Measurements from ENCODE around the gene ATIC. TPM values are rescaled to one million over a fixed set of nuclear protein-coding genes. Genes with fewer than 3 reads are reported as not detected.
"Not testable (repeated sequence)": the region's sequence is repeated elsewhere in the genome, so short reads cannot be mapped to it uniquely, and the experiment has no call there.

The ATIC gene
- total RNA-seq, 1 donor from 2014 or later, result 6.6 TPM

DNA sequence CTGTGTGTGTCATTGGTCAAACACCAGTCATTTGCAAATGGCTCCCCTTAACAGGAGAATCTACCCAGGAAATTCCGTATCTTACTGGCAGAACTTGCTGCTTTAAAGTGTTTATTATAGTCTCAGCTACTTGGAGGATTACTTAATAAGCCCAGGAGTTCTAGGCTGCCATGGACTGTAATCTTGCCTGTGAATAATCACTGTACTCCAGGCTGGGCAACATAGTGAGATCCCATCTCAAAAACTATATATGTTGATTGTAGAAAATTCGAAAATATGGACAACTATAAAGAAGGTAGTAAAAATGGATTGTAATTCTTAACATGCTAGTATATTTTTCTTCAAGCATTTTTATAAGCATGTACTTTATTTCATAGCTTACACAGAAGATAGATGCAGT is 4.5 kb downstream of the ATIC start:
- DNase-seq, result no peak

DNA sequence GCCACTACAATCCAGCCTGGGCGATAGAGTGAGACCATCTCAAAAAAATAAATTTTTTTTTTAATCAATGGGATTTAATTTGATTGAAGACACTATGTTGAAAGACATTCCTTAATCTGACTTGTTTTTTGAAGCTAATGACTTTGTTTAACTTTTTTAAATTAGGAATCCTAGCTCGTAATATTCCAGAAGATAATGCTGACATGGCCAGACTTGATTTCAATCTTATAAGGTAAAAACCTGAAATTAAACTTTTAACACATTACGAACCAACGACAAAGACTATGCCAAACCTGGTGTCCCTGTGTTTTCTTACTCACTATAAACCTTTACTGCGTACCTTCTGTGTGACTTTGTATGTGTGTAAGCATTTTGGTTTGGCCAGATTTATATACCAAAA is 7.6 kb downstream of the ATIC start:
- no peak for DNase-seq

DNA sequence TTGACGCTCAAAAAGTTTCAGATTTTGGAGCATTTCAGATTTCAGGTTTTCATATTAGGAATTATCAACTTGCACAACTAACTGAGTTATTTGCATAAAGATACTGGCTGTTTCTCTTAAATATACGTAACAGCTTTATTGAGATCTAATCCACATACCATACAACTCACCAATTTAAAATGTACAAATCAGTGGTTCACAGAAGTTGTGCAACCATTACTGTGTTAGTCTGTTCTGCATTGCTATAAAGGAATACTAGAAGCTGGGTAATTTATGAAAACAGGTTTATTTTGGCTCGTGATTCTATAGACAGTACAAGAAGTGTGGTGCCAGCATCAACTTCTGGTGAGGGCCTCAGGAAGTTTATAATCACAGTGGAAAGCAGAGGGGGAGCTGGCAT is 8.2 kb downstream of the ATIC start:
- no peak for DNase-seq

DNA sequence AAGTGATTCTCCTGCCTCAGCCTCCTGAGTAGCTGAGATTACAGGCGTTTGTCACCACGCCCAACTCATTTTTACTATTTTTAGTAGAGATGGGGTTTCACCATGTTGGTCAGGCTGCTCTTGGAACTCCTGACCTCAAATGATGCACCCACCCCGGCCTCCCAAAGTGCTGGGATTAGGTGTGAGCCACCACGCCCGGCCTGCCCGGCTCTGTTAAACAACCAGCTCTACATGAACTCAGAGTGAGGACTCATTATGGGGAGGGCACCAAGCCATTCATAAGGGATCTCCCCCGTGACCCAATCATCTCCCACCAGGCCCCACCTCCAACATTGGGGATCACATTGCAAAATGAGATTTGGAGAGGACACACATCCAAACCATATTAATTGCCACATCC is 8.8 kb downstream of the ATIC start:
- no peak for DNase-seq

DNA sequence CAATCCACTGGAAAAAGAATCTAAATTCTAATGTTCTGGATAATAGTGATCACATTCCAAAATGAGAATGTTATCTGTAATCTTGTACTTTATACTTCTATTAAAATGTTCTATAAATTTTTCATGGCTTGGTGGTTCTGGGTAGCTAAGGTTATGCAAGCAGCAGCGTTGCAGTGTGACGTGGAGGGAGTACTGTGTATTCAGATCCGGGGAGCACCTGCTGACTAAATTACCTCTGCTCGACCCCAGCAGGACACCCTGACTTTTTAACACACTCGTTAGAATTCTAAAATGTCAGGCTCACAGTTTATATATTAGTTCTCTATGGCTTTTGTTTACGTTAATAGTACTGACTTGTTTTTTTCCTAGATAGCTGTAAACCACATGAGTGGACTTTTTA is 13.0 kb downstream of the ATIC start:
- DNase-seq, result no peak

DNA sequence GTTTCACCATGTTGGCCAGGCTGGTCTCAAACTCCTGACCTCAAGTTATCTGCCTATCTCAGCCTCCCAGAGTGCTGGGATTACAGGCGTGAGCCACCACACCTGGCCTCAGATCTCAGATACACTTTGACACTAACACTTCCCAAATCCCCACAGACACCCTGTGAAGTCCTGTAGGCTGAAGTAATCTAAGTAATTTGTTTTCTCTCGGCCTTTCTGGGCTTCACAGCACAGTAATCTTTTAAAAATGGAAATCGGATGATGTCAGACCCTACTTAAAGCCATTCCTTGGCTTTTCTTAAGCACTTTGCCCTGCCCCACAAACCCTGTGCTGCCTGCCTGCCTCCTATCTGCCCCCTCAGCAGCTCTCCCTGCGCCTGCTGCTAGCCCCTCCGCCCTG is 16.2 kb downstream of the ATIC start:
- DNase-seq, result no peak

DNA sequence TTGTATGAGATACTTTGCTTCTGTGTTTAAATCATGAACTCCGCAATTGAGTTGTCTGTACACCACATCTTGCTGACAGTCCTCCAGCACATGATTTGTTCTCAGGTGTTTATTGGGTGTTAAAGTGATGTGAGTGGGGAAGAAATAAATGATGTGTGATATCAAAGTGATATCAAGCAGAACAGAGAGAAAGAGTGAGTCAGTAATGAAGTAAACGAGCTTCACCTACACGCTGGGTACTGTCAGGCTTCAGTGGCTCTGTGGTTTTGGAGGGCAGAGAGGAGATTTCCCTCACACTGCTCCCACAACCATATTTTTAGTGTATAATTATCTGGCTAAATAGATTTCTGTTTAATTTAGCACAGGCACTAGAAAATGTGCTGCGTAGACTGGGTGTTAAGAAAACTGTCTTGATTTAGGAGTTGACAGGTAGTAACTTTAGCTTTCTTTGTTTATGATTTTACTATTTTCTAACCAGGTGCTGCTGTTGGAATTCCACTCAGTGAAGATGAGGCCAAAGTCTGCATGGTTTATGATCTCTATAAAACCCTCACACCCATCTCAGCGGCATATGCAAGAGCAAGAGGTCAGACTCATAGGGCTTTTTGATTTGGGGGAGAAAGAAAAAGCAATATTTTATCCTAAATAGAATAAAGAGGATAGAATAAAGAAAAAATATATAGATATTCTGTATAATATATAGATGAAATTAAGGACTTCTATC is 21.2 kb downstream of the ATIC start:
- no peak for DNase-seq

DNA sequence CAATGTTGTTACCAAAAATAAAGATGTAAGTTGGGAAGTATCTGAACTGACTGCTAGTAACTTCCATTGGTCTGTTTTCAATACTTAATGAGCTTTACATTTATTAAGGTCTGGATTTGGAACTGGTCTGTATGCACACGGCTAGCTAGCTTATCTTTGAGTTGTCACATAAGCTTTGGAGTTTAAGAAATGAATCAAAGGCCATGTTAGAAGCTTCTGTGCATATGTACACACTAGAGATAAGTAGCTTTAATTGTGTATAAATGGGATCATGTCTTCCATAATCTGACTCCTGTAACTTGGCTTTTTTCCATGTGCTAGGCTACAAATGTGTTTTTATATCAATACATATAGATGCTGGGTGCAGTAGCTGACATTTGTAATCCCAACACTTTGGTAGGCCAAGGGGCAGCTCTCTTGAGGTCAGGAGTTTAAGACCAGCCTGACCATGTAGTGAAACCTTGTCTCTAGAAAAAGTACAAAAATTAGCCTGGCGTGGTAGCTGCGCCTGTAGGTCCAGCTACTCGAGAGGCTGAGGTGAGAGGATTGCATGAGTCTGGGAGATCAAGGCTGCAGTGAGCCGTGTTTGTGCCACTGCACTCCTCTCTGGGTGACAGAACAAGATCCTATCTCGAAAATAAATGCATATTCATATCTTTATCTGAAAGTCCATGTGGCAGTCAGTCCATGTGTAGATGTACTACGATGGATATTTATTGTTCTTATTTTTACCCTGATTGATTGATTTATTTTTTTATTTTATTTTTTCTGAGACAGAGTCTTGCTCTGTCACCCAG is 27.2 kb downstream of the ATIC start:
- DNase-seq, result no peak

DNA sequence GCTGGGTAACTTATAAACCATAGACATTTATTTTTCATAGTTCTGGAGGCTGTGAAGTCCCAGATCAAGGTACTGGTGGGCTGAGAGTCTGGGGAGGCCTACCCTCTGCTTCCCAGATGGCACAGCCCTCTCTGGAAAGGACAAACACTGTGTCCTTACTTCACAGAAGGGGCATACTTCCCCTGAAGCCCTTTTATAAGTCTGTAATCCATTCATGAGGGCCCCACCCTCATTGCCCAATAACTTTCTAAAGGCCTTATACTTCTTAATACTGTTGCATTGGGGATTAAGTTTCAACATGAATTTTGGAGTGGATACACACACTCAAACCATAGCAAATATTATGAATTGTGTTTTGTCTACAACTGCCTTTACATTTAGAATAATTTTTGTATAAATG is 36.0 kb downstream of the ATIC start:
- no peak for DNase-seq

DNA sequence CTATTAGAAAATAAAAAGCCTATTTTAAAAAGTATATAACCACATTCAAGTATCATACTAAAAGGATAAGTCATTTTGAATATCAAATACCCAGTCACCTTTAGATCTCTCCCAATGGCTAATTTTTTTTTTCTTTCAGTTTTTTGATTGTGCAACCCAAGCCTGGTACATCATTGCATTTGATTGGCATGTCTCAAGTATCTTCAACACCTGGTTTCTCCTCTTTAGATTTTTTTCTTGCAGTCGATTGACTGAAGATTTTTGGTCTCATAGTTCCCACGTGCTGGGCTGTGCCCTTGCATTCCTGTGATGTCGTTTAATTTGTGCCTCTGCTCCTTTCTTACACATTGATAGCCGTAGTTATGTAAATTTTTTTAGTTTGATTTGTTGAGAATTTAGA is 40.7 kb downstream of the ATIC start:
- no peak for DNase-seq

DNA sequence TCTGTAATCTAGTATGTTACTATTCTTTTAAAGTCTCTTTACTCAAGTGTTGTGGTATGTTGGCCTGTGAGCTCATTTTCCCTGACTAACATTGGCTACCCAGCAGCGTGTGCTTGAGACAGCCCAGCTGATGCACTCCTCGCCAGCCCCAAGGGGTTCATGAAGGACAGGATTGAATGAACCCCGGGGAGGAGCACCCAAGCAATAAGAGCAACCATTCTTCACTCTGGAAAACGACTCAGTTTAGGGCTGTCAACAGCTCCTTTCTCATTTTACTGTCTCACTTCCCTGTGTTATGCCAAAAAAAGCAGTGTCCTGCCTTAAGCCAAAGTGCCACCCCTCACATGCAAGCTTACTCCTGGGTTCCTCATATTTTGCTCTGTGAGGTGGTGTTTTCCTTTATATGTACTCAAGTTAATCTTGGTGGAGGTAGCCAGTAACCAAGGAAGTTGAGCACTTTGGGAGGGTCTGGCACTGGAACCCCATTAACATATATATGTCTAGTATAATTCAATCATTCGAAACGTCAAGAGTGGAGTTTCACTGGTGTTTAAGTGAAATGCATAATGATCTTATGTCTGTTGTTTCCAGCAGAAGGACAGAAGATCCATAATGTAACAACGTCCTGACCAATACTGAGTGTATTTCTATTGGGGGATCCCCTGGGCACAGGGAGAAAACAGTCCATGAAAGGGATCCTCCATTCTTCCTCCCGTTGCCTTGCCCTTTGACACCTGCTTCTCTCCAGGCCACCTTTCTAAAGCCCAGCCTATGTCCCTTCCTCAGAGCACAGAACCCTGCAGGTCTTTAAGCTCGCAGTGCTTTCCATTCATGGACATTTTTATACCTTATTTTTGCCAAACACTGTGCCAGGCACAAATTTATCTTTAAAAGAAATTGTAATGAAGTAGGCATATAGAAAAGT is 43.2 kb downstream of the ATIC start:
- no peak for DNase-seq

DNA sequence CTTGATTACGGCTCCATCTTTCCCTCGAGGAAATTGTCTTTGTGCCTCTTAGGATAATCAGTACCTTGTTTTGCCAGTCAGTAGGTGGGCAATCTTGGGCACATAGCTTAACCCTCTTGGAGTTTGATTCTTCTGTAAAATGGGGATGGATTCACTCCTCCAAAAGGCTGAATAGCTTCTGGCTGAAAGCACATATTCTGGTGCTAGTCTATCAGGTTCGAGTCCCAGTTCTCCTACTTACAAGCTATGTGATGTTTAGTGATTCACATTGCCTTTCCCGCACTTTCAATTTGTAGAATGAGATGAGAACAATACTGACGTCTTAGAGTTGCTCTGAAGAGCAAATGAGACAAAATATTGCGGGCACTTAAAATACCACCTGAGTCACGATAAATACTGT is 43.9 kb downstream of the ATIC start:
- DNase-seq, result no peak

DNA sequence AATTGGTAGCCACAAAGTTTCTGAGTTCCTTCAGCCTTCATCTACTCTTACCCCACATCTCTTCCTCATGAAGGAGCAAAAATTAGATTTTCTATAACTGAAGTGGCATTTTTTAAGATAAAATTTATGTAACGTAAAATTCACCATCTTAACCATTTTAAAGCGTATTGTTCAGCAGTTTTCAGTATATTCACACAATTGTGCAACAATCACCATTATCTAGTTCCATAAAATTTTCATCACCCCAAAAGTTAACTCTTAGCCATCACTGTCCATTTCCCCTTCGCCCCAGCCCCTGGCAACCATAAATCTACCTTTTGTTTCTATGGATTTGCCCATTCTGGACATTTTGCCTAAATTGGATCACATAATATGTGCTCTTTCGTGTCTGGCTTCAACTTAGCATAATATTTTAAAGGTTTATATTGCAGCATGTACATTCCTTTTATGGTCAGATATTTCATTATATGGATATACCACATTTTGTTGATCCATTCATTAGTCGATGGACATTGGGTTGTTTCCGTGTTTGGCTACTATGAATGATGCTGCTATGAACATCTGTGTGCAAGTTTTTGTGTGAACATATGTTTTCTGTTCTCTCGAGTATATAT is 44.6 kb downstream of the ATIC start:
- no peak for DNase-seq

DNA sequence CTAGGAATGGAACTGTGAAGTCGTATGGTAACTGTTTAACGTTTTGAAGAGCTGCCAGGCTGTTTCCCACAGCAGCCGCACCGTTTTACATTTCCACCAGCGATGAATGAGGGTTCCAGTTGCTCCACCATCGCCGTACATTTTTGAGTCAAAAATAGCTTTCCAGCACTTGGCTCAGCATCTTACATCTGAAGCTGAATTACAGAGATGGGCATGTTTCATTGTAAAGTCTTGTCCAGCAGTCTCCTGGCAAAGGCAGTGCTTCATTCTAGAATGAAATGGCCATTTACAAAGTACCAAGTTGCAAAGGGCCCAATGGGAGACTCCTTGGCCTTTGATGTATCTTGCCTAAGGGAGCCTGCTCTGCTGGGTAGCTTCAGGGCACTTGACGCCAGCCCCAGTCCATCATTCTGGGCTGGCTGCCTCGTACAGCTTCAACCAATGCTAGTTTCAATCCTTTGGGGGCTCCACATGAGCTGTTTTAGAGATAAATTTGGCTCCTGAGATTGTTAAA is 45.1 kb downstream of the ATIC start:
- DNase-seq, result no peak

DNA sequence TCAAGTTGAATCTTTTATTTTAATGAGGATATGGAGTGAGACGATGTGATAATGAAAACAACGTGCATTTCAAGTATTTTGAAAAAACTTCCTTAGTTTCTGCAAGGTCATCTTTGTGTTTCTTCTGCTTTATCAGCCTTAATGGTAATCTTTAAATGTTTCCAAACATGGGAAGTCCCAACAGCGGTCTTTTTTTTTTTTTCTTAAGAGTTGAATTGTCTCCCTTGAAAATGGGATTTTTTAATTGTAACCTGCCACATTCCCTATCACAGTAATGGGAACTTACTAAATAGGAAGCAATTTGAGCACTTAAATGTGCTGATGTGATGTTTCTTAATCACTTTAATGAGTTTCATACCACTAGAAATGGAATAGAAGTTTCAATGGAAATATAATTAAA is 45.8 kb downstream of the ATIC start:
- no peak for DNase-seq

DNA sequence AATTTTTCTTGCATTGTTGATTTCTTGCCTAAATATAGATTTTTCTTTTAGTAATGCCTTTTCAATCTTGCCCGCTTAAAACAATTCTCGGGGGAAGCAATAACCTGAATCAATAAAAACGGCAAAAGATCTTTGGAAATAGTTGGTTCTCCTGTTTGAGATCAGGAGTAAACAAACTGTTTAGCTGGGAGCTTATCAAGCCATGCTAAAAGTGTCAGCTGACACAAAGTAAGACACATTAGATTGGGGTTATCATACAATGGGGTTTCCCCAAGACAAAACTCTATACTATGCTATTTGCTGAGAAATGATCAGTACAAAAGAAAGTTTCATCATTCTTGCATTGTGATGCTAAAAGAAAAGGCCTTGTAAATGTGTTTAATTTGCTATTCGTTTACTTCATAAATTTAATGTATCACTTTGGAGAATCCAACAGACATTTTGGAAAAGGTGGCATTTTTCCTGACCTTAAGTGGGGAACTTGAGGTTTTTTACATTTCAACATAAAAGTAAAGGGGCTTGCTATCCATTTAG is 46.5 kb downstream of the ATIC start:
- DNase-seq, result no peak

DNA sequence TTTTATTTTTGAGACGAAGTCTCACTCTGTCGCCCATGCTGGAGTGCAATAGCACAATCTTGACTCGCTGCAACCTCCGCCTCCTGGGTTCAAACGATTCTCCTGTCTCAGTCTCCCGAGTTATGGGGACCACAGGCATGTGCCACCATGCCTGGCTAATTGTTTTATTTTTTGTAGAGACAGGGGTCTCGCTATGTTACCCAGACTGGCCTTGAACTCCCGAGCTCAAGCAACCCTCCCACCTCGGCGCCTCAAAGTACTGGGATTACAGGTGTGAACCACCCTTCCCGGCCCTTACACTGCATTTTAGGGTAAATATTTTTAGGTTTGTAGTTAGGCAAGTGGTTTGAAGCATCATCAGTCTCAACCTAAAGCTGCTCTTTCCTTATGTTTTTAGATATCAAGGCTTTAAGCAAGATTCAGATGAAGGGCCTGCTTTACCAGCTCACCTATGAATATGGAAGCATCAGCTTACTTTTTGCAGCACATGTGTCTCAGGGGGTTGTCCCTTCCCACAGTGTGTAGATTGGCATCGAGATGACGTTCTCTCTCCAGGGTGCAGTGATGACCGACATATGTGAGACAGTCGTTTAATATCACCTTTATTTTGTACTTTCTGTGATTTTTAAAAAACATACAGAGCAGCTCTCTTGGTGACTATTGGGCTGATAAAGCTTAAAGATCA is 47.2 kb downstream of the ATIC start:
- DNase-seq, result no peak

DNA sequence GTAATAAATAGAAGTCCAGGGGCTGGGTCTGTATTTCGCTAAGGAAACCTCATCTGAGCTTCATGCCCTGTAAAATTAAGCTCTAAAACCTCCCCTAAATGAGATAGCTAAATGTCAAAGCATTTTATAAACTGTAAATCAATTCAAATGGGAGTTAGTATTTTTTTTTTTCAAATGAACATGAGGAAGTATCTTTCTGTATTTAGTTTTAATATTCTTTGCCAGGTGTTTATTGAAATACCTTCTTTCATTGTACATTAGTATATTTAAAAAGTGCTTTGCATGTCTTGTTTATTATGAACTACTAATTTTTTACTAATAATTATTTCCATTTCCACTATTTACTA is 47.7 kb downstream of the ATIC start:
- no peak for DNase-seq

DNA sequence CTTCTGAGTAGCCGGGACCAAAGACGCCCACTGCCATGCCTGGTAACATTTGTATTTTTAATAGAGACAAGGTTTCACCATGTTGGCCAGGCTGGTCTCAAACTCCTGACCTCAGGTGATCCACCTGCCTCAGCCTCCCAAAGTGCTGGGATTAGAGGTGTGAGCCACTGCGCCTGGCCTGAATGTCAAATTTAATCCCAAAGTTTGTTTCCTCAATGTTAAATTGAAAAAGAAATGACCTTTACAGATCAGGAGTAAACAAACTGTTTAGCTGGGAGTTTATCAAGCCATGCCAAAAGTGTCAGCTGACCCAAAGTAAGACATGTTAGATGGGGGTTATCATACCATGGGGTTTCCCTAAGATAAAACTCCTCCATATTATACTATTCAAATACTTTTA is 48.2 kb downstream of the ATIC start:
- DNase-seq, result not testable (repeated sequence)

DNA sequence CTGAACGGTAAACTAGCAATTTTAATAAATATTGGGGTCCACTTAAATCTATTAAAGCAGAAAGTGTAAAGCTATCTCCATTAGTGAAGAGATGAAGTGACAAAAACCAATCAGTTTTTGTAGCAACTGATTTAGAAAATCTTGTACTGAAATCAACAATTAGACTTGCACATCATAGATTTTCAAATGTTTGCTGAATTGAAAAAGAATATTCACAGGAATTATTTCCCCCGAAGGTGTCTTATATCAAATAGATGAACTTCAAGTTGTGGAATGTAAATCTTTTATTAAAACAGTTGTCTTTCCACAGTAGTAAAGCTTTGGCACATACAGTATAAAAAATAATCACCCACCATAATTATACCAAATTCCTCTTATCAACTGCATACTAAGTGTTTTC is 48.7 kb downstream of the ATIC start:
- no peak for DNase-seq

DNA sequence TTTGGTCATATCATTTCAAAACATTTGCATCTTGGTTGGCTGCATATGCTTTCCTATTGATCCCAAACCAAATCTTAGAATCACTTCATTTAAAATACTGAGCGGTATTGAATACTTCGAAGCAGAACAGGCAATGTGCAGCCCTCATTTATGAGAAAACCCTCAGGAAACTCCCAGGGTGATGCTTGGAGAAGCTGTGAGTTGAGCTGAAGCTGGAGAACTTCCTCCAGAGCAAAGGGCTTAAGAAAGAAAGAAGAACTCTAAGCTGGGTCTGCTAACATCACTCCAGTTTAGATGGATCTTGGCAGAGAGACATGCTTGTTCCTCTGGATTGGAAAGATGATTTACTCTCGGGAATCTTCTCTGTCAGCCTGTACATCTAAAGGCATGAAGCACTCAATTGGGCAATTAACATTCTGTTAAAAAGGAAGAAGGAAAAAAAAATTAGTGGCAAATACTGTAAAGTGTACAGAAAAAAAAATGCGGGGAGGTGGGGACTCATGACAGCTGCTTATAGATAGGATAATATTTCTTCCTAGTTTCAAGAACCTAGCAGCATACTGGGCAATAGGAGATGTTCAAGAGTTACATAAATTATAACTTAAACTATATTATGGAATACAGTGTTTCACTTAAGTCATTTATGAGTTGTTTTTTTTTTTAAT is 49.5 kb downstream of the ATIC start:
- no peak for DNase-seq

Measured in dermis blood vessel endothelial cell (primary cell).